ENCODE measurements around the gene BRD7.

Gene BRD7

DNA sequence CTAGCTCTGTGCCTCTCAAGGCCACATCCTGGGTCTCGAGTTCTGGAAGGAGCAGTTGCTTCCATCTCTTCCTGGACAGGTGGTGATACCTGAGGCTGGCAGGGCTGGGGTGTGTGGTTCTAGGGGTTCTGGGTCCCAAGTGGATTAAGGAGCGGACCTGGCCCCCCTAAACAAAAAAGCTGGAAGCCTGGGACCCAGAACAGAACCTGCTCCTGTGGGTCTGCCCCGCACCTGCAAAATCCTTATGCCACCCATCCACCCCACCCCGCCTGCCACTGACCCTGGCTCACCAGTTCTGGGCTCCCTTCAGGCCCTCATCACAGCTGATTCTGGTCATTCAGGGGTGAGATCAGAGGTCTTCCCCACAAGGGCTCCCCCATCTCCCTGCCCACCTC lies 57.7 kb downstream of the BRD7 start:
- no peak overlapping the region for H3K4me3 ChIP-seq (ENCODE audit: insufficient read depth, low read depth, low read length)

DNA sequence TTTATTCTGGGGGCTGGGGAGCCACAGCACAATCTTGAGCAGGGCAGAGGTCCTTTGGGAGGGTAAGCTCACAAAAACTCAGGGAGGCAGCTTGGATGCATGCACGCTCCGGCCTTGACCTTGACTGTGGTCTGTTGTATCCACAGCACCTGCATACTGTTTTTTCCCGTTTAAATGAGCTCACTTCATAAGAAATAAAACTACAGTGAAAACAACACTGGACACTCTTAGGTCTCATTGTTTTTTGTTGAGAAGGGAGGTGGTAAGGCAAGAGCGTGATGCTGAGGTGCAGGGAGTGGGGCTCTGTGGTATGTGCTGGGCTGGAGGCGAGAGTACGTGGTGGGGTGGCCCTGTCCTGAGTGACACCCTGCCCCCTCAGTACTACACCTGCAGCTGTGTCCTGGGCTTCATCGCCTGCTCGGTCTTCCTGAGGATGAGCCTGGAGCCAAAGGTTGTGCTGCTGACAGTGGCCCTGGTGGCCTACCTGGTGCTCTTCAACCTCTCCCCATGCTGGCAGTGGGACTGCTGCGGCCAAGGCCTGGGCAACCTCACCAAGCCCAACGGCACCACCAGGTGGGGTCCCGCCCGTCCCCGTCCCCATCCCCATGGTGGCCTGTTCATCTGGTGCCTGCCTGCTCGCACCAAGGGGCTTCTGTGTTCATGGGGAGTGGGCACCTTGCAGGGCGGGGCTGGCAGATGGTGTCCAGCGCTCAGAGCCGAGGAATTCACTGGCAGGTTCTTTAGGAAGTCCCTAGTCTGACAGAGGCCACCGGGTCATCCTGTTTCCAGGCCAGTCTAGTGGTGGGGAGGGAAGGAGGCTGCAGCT lies 58.3 kb downstream of the BRD7 start:
- Histone ChIP-seq H3K27ac (ENCODE audit: insufficient read depth, low read depth, low read length, poor library complexity, severe bottlenecking) (no peak overlapping the region), H3K4me1 (ENCODE audit: control insufficient read depth, insufficient read depth, low read length) (no peaks in the 10 kb centered on the region), H3K9me3 (ENCODE audit: control insufficient read depth, low read length) (no peaks in the 10 kb centered on the region), H3K4me3 (ENCODE audit: insufficient read depth, low read depth, low read length) (no peak overlapping the region), H3K36me3 (ENCODE audit: control insufficient read depth, insufficient read depth, low read length) (no peaks in the 10 kb centered on the region), H3K27me3 (ENCODE audit: control insufficient read depth, insufficient read depth, low read length, poor library complexity, severe bottlenecking) (no peaks in the 10 kb centered on the region)
- WGBS, 2 experiments: 88% methylated on average over 18 of the region's 18 CpGs

More for the DNA sequence above, 57.7 kb downstream of the BRD7 start:
- 92 to 94% methylated on average over 4 of the region's 4 CpGs for WGBS, 2 experiments
- no peak overlapping the region for H3K27ac ChIP-seq (ENCODE audit: insufficient read depth, low read depth, low read length, poor library complexity, severe bottlenecking)
- H3K36me3 ChIP-seq (ENCODE audit: control insufficient read depth, insufficient read depth, low read length): peaks cover under 1% of the 10 kb centered on the region
- no peaks in the 10 kb centered on the region for H3K4me1 ChIP-seq (ENCODE audit: control insufficient read depth, insufficient read depth, low read length)
- no peaks in the 10 kb centered on the region for H3K27me3 ChIP-seq (ENCODE audit: control insufficient read depth, insufficient read depth, low read length, poor library complexity, severe bottlenecking)
- H3K9me3 ChIP-seq (ENCODE audit: control insufficient read depth, low read length): no peaks in the 10 kb centered on the region

DNA sequence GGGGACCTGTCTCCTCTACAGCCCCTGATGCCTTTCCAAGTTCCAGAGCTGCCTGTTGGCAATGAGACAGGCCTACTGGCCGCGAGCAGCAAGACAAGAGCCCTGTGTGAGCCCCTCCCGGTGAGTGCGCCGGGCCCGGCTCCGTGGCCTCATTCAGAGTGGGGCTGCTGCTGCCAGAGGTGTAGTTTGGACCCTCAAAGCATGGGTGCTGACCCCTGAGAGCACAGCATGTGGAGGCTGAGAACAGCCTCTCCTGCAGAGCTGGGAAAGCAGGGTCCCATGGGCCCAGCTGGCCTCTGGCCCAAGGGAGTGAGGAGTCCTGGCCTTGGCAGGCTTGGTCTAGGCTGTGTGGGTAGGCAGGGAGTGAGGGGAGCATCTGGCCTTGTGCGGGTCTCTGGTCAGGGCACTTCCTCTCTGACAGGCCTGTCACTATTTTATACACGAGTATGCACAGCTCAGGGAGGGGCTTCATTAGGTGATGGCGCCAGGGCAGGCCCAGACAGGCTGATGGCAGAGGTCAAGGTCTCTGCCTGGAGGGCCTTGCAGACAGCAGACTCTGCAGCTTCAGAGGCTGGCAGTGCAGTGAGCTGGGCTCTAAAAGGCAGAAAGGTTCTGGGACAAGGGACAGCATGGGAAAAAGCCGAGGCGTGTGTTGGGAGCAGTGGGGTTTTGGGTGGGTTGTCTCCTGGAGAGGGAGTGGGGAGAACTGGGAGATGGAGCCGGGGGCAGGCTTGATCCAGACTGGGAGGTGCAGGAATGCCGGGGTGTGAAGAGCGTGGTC lies 59.1 kb downstream of the BRD7 start:
- Histone ChIP-seq H3K36me3 (ENCODE audit: control insufficient read depth, insufficient read depth, low read length) (no peaks in the 10 kb centered on the region), H3K27me3 (ENCODE audit: control insufficient read depth, insufficient read depth, low read length, poor library complexity, severe bottlenecking) (no peaks in the 10 kb centered on the region), H3K27ac (ENCODE audit: insufficient read depth, low read depth, low read length, poor library complexity, severe bottlenecking) (no peak overlapping the region), H3K4me3 (ENCODE audit: insufficient read depth, low read depth, low read length) (no peak overlapping the region), H3K4me1 (ENCODE audit: control insufficient read depth, insufficient read depth, low read length) (no peaks in the 10 kb centered on the region), H3K9me3 (ENCODE audit: control insufficient read depth, low read length) (no peaks in the 10 kb centered on the region)
- 88% methylated on average over 15 of the region's 15 CpGs for WGBS, 2 experiments

DNA sequence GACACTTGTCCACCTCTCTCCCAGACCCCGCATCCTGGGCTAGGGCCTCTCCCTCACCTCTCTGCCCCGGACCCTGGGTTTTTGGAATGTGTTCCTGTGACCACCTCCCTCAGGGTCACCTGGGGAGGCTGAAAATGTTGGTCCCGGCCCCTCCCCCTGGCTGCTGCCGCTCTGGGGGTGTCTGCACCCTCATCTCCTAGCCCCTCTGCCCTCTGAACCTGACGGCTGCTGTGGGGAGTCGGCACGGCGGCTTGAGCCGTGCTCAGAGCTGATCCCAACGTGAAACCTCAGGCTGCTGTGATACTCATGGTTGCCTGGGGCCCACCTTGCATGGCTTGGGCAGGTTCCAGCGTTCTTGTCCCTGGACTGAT lies 59.6 kb downstream of the BRD7 start:
- WGBS, 2 experiments: 90 to 92% methylated on average over 11 of the region's 11 CpGs

DNA sequence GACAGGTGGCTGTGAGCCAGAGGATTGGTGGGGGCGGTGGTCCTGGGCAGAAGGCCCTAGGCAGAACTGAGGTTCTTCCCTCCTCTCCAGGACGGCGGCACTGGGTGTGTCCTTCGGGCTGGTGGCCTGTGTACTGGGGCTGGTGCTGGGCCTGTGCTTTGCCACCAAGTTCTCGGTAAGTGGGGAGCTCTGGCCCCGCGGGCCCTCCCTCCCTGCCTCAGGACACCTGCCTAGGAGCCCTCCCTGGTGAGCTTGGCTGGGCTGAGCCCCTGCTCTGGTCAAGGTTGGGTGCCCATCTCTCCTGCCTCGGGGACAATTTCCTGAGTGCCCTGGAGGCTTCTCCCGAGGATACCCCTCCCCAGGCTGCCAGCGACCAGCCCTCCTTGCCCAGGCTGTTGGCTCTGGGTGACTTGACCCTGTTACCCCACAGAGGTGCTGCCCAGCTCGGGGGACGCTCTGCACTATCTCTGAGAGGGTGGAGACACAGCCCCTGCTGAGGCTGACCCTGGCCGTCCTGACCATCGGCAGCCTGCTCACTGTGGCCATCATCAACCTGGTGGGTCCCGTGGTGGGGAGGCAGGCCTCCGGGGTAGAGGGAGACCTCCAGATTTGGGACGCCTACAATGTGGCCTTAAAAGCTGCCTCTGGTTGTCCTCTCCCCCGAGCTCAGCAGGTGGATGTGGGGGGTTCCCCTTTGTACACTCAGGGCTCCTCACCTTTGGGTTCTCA lies 60.4 kb downstream of the BRD7 start:
- Histone ChIP-seq H3K27me3 (ENCODE audit: control insufficient read depth, insufficient read depth, low read length, poor library complexity, severe bottlenecking) (no peaks in the 10 kb centered on the region), H3K4me3 (ENCODE audit: insufficient read depth, low read depth, low read length) (no peak overlapping the region), H3K4me1 (ENCODE audit: control insufficient read depth, insufficient read depth, low read length) (no peaks in the 10 kb centered on the region), H3K36me3 (ENCODE audit: control insufficient read depth, insufficient read depth, low read length) (no peaks in the 10 kb centered on the region), H3K9me3 (ENCODE audit: control insufficient read depth, low read length) (no peaks in the 10 kb centered on the region), H3K27ac (ENCODE audit: insufficient read depth, low read depth, low read length, poor library complexity, severe bottlenecking) (no peak overlapping the region)
- WGBS, 2 experiments: 91 to 92% methylated on average over 18 of the region's 18 CpGs

More for the DNA sequence above, 59.6 kb downstream of the BRD7 start:
- Histone ChIP-seq H3K36me3 (ENCODE audit: control insufficient read depth, insufficient read depth, low read length) (no peaks in the 10 kb centered on the region), H3K4me3 (ENCODE audit: insufficient read depth, low read depth, low read length) (no peak overlapping the region), H3K4me1 (ENCODE audit: control insufficient read depth, insufficient read depth, low read length) (no peaks in the 10 kb centered on the region), H3K27me3 (ENCODE audit: control insufficient read depth, insufficient read depth, low read length, poor library complexity, severe bottlenecking) (no peaks in the 10 kb centered on the region), H3K27ac (ENCODE audit: insufficient read depth, low read depth, low read length, poor library complexity, severe bottlenecking) (no peak overlapping the region), H3K9me3 (ENCODE audit: control insufficient read depth, low read length) (no peaks in the 10 kb centered on the region)

DNA sequence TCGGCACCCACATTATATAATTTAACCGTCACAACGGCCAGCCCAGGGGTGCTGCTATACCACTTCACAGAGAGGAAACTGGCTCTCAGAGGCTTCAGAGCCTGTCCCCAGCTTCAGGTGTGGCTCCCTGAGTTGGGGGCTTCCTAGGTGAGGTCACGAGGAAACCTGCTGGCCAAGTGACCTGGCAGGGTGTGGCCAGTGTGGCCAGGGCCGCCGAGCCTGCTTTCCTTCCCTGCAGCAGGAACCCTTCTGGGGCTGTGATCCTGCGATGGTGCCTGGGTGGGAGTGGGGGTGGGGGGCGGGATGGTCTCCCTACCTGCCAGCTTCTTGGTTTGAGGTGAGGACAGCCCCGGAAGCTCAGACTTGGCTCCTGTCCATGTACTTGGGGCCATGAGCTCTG lies 62.5 kb downstream of the BRD7 start:
- Histone ChIP-seq H3K36me3 (ENCODE audit: control insufficient read depth, insufficient read depth, low read length) (no peaks in the 10 kb centered on the region), H3K27me3 (ENCODE audit: control insufficient read depth, insufficient read depth, low read length, poor library complexity, severe bottlenecking) (no peaks in the 10 kb centered on the region), H3K9me3 (ENCODE audit: control insufficient read depth, low read length) (no peaks in the 10 kb centered on the region), H3K4me3 (ENCODE audit: insufficient read depth, low read depth, low read length) (no peak overlapping the region), H3K27ac (ENCODE audit: insufficient read depth, low read depth, low read length, poor library complexity, severe bottlenecking) (no peak overlapping the region), H3K4me1 (ENCODE audit: control insufficient read depth, insufficient read depth, low read length) (no peaks in the 10 kb centered on the region)
- 92 to 95% methylated on average over 9 of the region's 9 CpGs for WGBS, 2 experiments

DNA sequence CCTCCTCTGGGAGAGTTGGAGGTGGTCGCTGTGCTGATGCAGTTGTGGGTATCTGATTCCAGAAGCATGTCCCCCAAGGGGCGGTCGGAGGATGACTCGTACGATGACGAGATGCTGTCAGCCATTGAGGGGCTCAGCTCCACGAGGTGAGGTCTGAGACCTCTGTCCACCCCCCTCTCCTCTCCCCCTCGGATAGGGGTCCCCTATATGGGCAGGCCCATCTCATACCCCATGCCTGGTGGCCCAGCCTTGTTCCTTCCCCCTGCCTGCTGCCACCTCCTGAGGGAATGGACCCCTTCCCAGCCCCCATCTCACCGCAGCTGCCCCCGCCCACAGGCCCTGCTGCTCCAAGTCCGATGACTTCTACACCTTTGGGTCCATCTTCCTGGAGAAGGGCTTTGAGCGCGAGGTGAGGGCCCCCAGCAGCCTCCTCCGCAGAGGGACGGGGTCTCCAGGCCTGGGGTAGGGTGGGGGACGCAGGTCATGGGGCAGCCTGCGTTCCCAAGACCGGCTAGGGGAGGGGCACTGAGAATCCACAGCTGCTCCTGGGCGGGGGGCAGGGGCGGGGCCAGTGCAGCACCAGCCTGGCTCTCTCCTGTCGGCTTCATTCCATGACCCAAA lies 63.2 kb downstream of the BRD7 start:
- Histone ChIP-seq H3K27ac (ENCODE audit: insufficient read depth, low read depth, low read length, poor library complexity, severe bottlenecking) (no peak overlapping the region), H3K4me3 (ENCODE audit: insufficient read depth, low read depth, low read length) (no peak overlapping the region), H3K36me3 (ENCODE audit: control insufficient read depth, insufficient read depth, low read length) (no peaks in the 10 kb centered on the region), H3K27me3 (ENCODE audit: control insufficient read depth, insufficient read depth, low read length, poor library complexity, severe bottlenecking) (no peaks in the 10 kb centered on the region), H3K4me1 (ENCODE audit: control insufficient read depth, insufficient read depth, low read length) (no peaks in the 10 kb centered on the region), H3K9me3 (ENCODE audit: control insufficient read depth, low read length) (no peaks in the 10 kb centered on the region)
- WGBS, 2 experiments: 89% methylated on average over 21 of the region's 21 CpGs

- 92% methylated on average over 25 of the region's 25 CpGs for WGBS, 2 experiments
- H3K36me3 ChIP-seq (ENCODE audit: control insufficient read depth, insufficient read depth, low read length): no peaks in the 10 kb centered on the region
- no peaks in the 10 kb centered on the region for H3K27me3 ChIP-seq (ENCODE audit: control insufficient read depth, insufficient read depth, low read length, poor library complexity, severe bottlenecking)
- no peaks in the 10 kb centered on the region for H3K4me1 ChIP-seq (ENCODE audit: control insufficient read depth, insufficient read depth, low read length)
- no peaks in the 10 kb centered on the region for H3K9me3 ChIP-seq (ENCODE audit: control insufficient read depth, low read length)
- H3K27ac ChIP-seq (ENCODE audit: insufficient read depth, low read depth, low read length, poor library complexity, severe bottlenecking): no peak overlapping the region
- H3K4me3 ChIP-seq (ENCODE audit: insufficient read depth, low read depth, low read length): no peak overlapping the region
Observed at GRCh38 chr16:50304467-50305440, 64.0 kb downstream of the BRD7 start.
